Measurements from ENCODE around the gene TM4SF4.

DNA sequence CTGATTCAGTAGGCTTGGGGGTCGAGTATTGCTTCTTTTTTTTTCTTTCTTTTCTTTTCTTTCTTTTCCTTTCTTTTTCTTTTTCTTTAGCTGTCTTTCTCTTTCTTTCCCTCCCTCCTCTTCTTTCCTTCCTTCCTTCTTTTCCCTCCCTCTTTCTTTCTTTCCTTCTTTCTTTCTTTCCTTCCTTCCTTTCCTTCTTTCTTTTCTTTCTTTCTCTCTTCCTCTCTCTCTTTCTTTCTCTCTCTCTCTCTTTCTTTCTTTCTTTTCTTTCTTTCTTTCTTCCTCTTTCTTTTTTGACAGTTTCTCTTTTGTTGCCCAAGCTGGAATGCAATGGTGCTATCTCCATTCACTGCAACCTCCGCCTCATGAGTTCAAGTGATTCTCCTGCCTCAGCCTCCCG is 36.0 kb downstream of the TM4SF4 start:
- TF ChIP-seq, protein P1, sequence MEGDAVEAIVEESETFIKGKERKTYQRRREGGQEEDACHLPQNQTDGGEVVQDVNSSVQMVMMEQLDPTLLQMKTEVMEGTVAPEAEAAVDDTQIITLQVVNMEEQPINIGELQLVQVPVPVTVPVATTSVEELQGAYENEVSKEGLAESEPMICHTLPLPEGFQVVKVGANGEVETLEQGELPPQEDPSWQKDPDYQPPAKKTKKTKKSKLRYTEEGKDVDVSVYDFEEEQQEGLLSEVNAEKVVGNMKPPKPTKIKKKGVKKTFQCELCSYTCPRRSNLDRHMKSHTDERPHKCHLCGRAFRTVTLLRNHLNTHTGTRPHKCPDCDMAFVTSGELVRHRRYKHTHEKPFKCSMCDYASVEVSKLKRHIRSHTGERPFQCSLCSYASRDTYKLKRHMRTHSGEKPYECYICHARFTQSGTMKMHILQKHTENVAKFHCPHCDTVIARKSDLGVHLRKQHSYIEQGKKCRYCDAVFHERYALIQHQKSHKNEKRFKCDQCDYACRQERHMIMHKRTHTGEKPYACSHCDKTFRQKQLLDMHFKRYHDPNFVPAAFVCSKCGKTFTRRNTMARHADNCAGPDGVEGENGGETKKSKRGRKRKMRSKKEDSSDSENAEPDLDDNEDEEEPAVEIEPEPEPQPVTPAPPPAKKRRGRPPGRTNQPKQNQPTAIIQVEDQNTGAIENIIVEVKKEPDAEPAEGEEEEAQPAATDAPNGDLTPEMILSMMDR (IDR thresholded peaks at IDR 0.05; ENCODE audit: low read depth, low read length): no peak
- TF ChIP-seq EZH2phosphoT487 (IDR thresholded peaks at IDR 0.05; ENCODE audit: low read depth): no peak
